Mesenchymal stem cell (in vitro differentiated cells and primary cell): ENCODE data around the gene NEURL3.

Source experiments
- DNase-seq: peaks from one replicate; pipeline ENCODE4 v3.0.0-alpha.2; 2013
- H2AFZ ChIP-seq: one replicate; pipeline ENCODE4 v1.6.1; 2013; ENCODE audit warnings: low read depth, mild to moderate bottlenecking, control low read depth, inconsistent platforms, low read length, moderate library complexity
- H2AK5ac ChIP-seq: 2 replicates; pipeline ENCODE4 v1.6.1; 2013; ENCODE audit warnings: low read length, moderate library complexity, mild to moderate bottlenecking, inconsistent platforms; ENCODE audit not compliant: severe bottlenecking
- H2BK120ac ChIP-seq: one replicate; pipeline ENCODE4 v1.6.1; 2013; ENCODE audit warnings: low read depth, mild to moderate bottlenecking, inconsistent platforms, low read length, moderate library complexity
- H2BK12ac ChIP-seq, 2 experiments: one replicate each; pipeline ENCODE4 v1.6.1; 2013; ENCODE audit warnings: inconsistent platforms in 2 of 2, low read length in 2 of 2, mild to moderate bottlenecking in 2 of 2, moderate library complexity in 2 of 2, control low read depth in 1 of 2
- H2BK15ac ChIP-seq: one replicate; pipeline ENCODE4 v1.6.1; 2013; ENCODE audit warnings: mild to moderate bottlenecking, low read depth, inconsistent platforms; ENCODE audit not compliant: poor library complexity, severe bottlenecking
- H2BK5ac ChIP-seq: 2 replicates; pipeline ENCODE4 v1.6.1; 2013; ENCODE audit warnings: low read depth, mild to moderate bottlenecking, low read length, control low read depth, inconsistent platforms; ENCODE audit not compliant: poor library complexity, severe bottlenecking
- H3K14ac ChIP-seq, 2 experiments: one replicate each; pipeline ENCODE4 v1.6.1; 2013; ENCODE audit warnings: inconsistent platforms in 2 of 2, low read length in 2 of 2, control low read depth in 1 of 2, mild to moderate bottlenecking in 1 of 2, moderate library complexity in 1 of 2
- H3K18ac ChIP-seq, 2 experiments: one replicate each; pipeline ENCODE4 v1.6.1; 2013; ENCODE audit warnings: inconsistent platforms in 2 of 2, low read length in 2 of 2, control low read depth in 1 of 2, low read depth in 1 of 2, mild to moderate bottlenecking in 1 of 2
- H3K23ac ChIP-seq, 2 experiments: one replicate each; pipeline ENCODE4 v1.6.1; 2013; ENCODE audit warnings: inconsistent platforms in 2 of 2, low read length in 2 of 2, mild to moderate bottlenecking in 2 of 2, moderate library complexity in 2 of 2, control low read depth in 1 of 2
- H3K27ac ChIP-seq: 2 replicates; pipeline ENCODE4 v1.5.1; 2013; ENCODE audit warnings: mild to moderate bottlenecking, moderate library complexity, low read length, control low read depth, inconsistent platforms; ENCODE audit not compliant: poor library complexity, severe bottlenecking
- H3K27me3 ChIP-seq, 2 experiments: 2 replicates each; pipeline versions ENCODE4 v1.6.1 to v1.7.0; 2013; ENCODE audit warnings: low read length in 2 of 2, mild to moderate bottlenecking in 2 of 2, moderate library complexity in 2 of 2, control low read depth in 1 of 2, inconsistent platforms in 1 of 2; ENCODE audit not compliant: control insufficient read depth in 1 of 2, insufficient read depth in 1 of 2
- H3K36me3 ChIP-seq, 2 experiments: 2 replicates each; pipeline versions ENCODE4 v1.6.1 to v1.7.0; 2013; ENCODE audit warnings: low read length in 2 of 2, control low read depth in 1 of 2, inconsistent platforms in 1 of 2, low read depth in 1 of 2, mild to moderate bottlenecking in 1 of 2; ENCODE audit not compliant: insufficient read depth in 2 of 2, control insufficient read depth in 1 of 2
- H3K4ac ChIP-seq, 2 experiments: one replicate each; pipeline ENCODE4 v1.6.1; 2013; ENCODE audit warnings: inconsistent platforms in 2 of 2, low read length in 2 of 2, mild to moderate bottlenecking in 2 of 2, moderate library complexity in 2 of 2, control low read depth in 1 of 2, low read depth in 1 of 2
- H3K4me1 ChIP-seq: 2 replicates; pipeline ENCODE4 v1.6.1; 2013; ENCODE audit warnings: low read depth, low read length, control low read depth; ENCODE audit not compliant: control insufficient read depth, insufficient read depth
- H3K4me2 ChIP-seq: 2 replicates; pipeline ENCODE4 v1.6.1; 2013; ENCODE audit warnings: low read length, mild to moderate bottlenecking, inconsistent platforms; ENCODE audit not compliant: poor library complexity, severe bottlenecking
- H3K4me3 ChIP-seq, 2 experiments: 2 replicates each; pipeline versions ENCODE4 v1.5.1 to v1.7.0; 2013; ENCODE audit warnings: low read length in 2 of 2, mild to moderate bottlenecking in 2 of 2, control low read depth in 1 of 2, low read depth in 1 of 2; ENCODE audit not compliant: insufficient read depth in 1 of 2
- H3K79me1 ChIP-seq: replicated peaks from 2 replicates; pipeline ENCODE4 v1.6.1; 2013; ENCODE audit warnings: mild to moderate bottlenecking, control low read depth, low read length, inconsistent platforms; ENCODE audit not compliant: poor library complexity, severe bottlenecking
- H3K9ac ChIP-seq: 2 replicates; pipeline ENCODE4 v1.7.0; 2013; ENCODE audit warnings: mild to moderate bottlenecking, low read length, moderate library complexity
- H3K9me3 ChIP-seq: 2 replicates; pipeline ENCODE4 v1.7.0; 2013; ENCODE audit warnings: mild to moderate bottlenecking, low read length; ENCODE audit not compliant: control insufficient read depth
- H4K8ac ChIP-seq: one replicate; pipeline ENCODE4 v1.6.1; 2013; ENCODE audit warnings: inconsistent platforms, mild to moderate bottlenecking, low read length, moderate library complexity
- H4K91ac ChIP-seq: one replicate; pipeline ENCODE4 v1.6.1; 2013; ENCODE audit warnings: mild to moderate bottlenecking, low read length, inconsistent platforms
- WGBS: methylation state at CpG from one replicate; pipeline ENCODE4 v1.1.7; 2013; ENCODE audit warnings: mixed read lengths; 5-methylcytosine and 5-hydroxymethylcytosine counted together

Gene NEURL3

DNA sequence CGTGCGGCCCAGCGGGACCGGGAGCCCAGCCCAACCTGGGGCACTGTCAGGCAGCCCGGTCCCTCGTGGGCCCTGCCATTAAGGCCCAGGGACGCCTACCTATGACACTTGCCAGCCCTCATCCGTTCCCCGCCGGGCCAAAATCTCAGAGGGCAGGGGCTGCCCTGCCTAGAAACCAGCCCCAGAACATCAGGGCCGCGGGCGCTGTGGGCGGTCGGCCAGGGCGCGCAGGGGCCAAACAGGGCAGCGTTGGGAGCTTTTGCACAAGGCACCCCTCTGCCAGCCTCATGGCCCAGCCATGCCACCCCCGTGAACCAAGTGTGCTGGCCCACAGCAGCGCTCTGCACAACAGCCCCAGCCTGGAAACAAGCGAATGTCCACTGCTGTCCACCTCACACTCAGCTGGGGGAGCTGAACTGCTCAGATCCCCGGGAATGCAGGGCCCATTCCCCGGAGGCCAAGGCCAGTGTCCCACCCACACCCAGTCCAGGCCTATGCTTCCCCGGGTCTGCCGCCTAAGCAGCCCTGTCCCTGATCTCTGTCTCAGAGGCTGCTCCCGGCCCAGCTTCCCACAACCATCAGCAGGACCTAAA lies 3.5 kb upstream of the NEURL3 start:
- Histone ChIP-seq H3K4me3 (peak overlapping the region in 1 of 2 experiments; percentile 75), H3K4ac (no peak overlapping the region), H3K27me3 (peaks cover 32 to 41% of the 10 kb centered on the region in 2 experiments), H3K23ac (no peak overlapping the region), H3K27ac (no peak overlapping the region), H3K14ac (no peak overlapping the region), H2BK120ac (no peak overlapping the region), H2BK12ac (no peak overlapping the region), H2AFZ (peak overlapping the region; percentile 6), H4K91ac (no peak overlapping the region), H3K9me3 (no peaks in the 10 kb centered on the region), H3K18ac (no peak overlapping the region), H3K79me1 (no peaks in the 10 kb centered on the region), H4K8ac (no peak overlapping the region), H3K4me1 (peaks cover 34% of the 10 kb centered on the region), H3K36me3 (no peaks in the 10 kb centered on the region), H3K4me2 (no peak overlapping the region), H2BK5ac (no peak overlapping the region), H2BK15ac (no peak overlapping the region), H2AK5ac (no peak overlapping the region), H3K9ac (no peak overlapping the region)
- DNase-seq: no peak
- WGBS: 83% methylated on average over 26 of the region's 26 CpGs

DNA sequence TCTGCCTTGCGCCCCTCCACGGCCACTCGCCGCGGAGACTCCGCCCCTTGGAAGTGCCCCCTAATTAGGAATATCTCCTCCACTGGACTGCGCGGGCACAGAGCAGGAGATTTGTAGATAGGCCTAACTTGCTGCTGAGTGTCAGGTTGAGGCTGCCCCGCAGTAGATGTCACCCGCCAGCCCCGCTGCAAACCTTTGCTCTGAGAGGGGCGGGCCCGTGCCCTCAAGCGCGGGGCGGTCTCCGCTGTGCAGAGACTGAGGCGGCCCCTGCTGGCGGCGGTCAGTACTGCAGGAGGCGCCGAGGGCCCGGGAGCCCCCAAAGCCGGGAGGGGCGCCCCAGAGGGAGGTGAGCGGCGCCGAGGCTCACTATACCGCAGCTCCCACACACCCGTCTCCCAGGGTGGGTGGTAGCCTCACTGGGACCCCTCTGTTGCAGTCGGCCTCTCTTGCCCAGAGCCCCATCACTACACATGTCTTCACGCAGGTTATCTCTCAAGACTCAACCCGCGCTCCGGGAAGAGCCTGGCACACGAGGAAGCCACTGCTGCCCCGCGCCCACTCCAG lies 2.9 kb upstream of the NEURL3 start:
- H3K14ac ChIP-seq: no peak overlapping the region
- no peaks in the 10 kb centered on the region for H3K36me3 ChIP-seq
- 25% methylated on average over 38 of the region's 38 CpGs for WGBS
- H3K79me1 ChIP-seq: no peaks in the 10 kb centered on the region
- no peak overlapping the region for H2BK15ac ChIP-seq
- peak overlapping the region; percentile 6 for H2AFZ ChIP-seq
- H3K4me1 ChIP-seq: peaks cover 39% of the 10 kb centered on the region
- H3K23ac ChIP-seq: no peak overlapping the region
- H3K9me3 ChIP-seq: no peaks in the 10 kb centered on the region
- peak overlapping the region in 1 of 2 experiments; percentile 75 for H3K4me3 ChIP-seq
- no peak overlapping the region for H4K91ac ChIP-seq
- no peak overlapping the region for H2AK5ac ChIP-seq
- H4K8ac ChIP-seq: no peak overlapping the region
- H2BK5ac ChIP-seq: no peak overlapping the region
- peak overlapping the region; percentile 56 for H3K9ac ChIP-seq
- no peak overlapping the region for H3K27ac ChIP-seq
- peak overlapping the region; percentile 31 for H3K4me2 ChIP-seq
- H2BK120ac ChIP-seq: no peak overlapping the region
- H3K18ac ChIP-seq: no peak overlapping the region
- DNase-seq: peak; percentile 45
- no peak overlapping the region for H2BK12ac ChIP-seq
- H3K27me3 ChIP-seq: peaks cover 32 to 41% of the 10 kb centered on the region in 2 experiments
- H3K4ac ChIP-seq: peak overlapping the region in 1 of 2 experiments; percentile 64

DNA sequence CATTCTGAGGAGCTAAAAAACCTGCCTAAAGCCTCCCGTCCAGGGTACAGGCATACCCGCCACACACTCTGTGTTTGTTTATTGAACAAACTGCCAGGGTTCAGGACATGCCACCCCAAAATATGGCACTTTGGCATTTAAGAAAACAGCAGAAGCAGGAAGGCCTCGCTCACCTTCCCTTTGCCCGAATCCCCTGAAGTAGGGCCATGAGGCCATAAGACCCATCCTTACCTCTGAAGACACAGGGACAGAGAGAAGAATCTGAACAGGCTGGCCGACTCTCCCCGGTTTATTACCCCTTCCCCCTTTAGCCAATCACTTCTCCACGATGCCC lies 1.7 kb upstream of the NEURL3 start:
- H3K36me3 ChIP-seq: no peaks in the 10 kb centered on the region
- no peak overlapping the region for H3K4me2 ChIP-seq
- no peak overlapping the region for H3K27ac ChIP-seq
- H3K18ac ChIP-seq: no peak overlapping the region
- peaks cover 23 to 49% of the 10 kb centered on the region in 2 experiments for H3K27me3 ChIP-seq
- H2BK15ac ChIP-seq: no peak overlapping the region
- no peak overlapping the region for H2BK120ac ChIP-seq
- no peak overlapping the region for H3K14ac ChIP-seq
- H3K23ac ChIP-seq: no peak overlapping the region
- 95% methylated on average over 6 of the region's 7 CpGs for WGBS
- H3K4me1 ChIP-seq: peaks cover 46% of the 10 kb centered on the region
- H4K91ac ChIP-seq: no peak overlapping the region
- DNase-seq: no peak
- H3K4ac ChIP-seq: no peak overlapping the region
- no peaks in the 10 kb centered on the region for H3K79me1 ChIP-seq
- no peak overlapping the region for H3K9ac ChIP-seq
- no peak overlapping the region for H2BK12ac ChIP-seq
- peak overlapping the region; percentile 42 for H2AK5ac ChIP-seq
- no peak overlapping the region for H3K4me3 ChIP-seq
- no peak overlapping the region for H2AFZ ChIP-seq
- H3K9me3 ChIP-seq: no peaks in the 10 kb centered on the region
- H4K8ac ChIP-seq: no peak overlapping the region
- no peak overlapping the region for H2BK5ac ChIP-seq

DNA sequence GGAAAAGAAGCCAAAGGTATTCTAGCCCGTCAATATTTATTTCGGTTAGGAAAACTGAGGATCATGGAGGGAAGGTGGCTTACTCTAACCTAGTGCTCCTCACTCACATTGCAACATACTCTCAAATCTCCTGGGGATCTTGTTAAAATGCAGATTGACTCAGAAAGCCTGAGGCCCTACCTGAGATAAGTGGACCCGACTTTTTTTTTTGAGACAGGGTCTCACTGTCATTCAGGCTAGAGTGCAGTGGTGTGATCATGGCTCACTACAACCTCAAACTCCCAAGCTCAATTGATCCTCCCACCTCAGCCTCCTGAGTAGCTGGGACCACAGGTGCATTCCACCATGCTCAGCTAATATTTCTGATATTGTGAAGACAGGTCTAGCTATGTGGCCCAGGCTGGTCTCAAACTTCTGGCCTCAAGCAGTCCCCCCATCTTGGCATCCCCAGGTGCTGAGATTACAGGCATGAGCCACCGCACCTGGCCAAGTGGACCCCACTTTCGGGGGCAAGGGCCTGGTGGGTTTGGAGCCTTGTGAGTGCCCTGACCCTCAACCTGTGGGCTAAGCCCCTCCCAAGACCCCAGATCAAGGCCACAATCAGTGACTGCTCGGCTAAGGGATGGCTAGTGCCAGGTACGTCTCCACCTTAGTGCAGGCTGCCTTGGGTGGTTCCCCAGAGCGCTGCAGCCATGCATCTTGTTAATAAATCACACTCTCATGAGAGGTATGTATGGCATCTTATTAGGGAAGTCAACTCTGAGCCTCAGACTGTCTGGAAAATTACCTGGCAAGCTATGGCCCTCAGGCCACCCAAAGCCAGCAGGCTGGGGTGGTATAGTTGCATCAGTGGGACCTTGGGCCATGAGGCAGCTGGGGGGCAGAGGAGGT lies 1.1 kb upstream of the NEURL3 start:
- peak overlapping the region; percentile 72 for H3K27ac ChIP-seq
- no peak overlapping the region for H4K8ac ChIP-seq
- peak overlapping the region; percentile 41 for H2AK5ac ChIP-seq
- no peak overlapping the region for H2AFZ ChIP-seq
- no peak overlapping the region for H2BK15ac ChIP-seq
- H3K23ac ChIP-seq: no peak overlapping the region
- 87% methylated on average over 8 of the region's 8 CpGs for WGBS
- peaks cover 53% of the 10 kb centered on the region for H3K4me1 ChIP-seq
- no peak overlapping the region for H3K18ac ChIP-seq
- H3K4me2 ChIP-seq: no peak overlapping the region
- H3K14ac ChIP-seq: no peak overlapping the region
- H3K9me3 ChIP-seq: no peaks in the 10 kb centered on the region
- H3K79me1 ChIP-seq: no peaks in the 10 kb centered on the region
- no peak overlapping the region for H2BK5ac ChIP-seq
- H3K4me3 ChIP-seq: no peak overlapping the region
- peaks cover 21 to 49% of the 10 kb centered on the region in 2 experiments for H3K27me3 ChIP-seq
- no peak overlapping the region for H2BK12ac ChIP-seq
- no peak overlapping the region for H2BK120ac ChIP-seq
- no peak overlapping the region for H3K4ac ChIP-seq
- no peak overlapping the region for H4K91ac ChIP-seq
- H3K9ac ChIP-seq: no peak overlapping the region
- H3K36me3 ChIP-seq: no peaks in the 10 kb centered on the region
- DNase-seq: no peak
